Bone marrow (tissue), 2 donors: Measurements from ENCODE around the gene OR8D4.
"Not testable (repeated sequence)": the region's sequence is repeated elsewhere in the genome, so short reads cannot be mapped to it uniquely, and the experiment has no call there.

Experiments used
- DNase-seq, 2 donors: peaks; one replicate each; lab custom pipeline; 2025; lab: John Stamatoyannopoulos, UW

OR8D4 gene

DNA sequence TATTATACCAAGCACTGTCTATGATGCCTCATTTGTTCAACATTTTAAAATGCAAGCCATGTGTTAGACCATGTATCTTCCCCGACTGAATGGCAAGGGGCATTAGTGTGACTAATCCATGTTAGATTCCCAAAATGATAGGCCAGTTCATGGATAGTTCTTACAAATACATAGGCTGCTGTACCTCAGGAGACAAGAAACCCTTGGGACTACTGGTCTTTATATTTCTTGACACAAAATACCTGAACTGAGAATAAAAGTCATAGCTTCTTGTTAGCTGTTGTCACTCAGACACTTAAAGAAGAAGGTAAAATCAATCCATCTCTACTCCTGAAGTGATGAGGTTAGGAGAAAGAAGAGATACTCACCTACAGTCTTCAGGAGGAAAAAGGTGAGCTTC is at the start of gene OR8D4:
Gene OR8D4, plus strand, starts transcription at position 301 of the 400 bp plus-strand sequence. CDS start 4,265 bp downstream, outside the sequence.
- DNase-seq, result no peak

DNA sequence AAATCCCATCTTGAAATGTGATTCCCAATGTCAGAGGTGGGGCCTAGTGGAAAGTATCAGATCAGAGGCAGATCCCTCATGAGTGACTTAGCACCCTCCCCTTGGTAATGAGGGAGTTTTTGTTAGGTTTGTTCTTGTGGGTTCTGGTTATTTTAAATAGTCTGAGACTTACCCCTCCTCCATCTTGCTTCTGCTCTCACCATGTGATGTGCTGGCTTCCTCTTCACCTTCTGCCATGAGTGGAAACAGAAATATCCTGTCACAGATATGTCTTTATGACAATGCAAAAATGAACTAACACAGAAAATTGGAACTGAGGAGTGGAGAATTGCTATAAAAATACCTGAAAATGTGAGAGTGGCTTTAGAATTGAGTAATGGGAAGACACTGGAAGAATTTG is 49.6 kb upstream of the OR8D4 start:
- no peak for DNase-seq

DNA sequence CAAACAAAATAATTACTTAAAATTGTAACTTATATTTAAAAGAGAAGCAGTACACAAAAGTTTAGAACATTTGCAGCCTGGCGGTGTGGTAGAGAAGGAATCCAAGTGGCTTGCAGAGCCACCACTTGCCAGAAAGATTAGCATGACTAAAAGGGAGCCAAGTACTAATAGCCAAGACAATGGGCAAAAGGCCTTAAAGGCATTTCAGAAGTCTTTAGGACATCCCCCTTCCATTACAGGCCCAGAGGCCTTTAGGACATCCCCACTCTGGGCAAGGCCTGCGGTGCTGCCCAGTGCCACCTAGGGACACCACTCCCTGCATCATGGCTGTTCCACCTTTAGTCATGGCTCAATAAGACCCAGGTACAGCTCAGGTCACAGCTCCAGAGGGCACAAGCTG is 48.9 kb upstream of the OR8D4 start:
- DNase-seq, result no peak

DNA sequence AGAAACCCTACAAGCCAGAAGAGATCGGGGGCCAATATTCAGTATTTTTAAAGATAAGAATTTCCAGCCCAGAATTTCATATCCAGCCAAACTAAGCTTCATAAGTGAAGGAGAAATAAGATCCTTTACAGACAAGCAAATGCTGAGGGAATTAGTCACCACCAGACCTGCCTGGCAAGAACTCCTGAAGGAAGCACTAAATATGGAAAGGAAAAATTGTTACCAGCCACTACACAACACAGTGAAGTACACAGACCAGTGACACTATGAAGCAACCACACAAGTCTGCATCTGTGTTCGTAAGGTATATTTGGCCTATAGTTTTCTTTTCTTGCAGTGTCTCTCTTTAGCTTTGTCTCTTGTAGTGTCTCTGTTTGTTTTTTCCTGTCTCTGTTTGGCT is 45.5 kb upstream of the OR8D4 start:
- no peak for DNase-seq

DNA sequence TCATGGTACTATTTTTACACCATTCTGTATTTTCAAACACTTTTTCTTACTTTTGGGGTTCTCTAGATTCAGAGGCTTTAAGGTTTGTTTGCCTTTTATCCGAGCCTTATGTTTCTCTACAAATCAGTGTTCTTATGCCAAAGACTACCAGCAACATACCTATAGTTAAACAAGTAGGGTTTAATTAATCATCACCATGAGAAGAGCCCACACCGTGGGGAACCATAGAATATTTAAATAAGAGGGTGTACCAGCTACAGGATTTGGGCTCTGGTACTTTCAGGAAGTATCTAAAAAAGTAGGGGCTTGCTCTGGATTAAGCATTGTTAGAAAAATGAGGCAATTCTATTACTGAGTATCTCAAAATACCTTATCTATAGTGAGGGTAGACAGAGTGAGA is 42.2 kb upstream of the OR8D4 start:
- DNase-seq, result no peak

DNA sequence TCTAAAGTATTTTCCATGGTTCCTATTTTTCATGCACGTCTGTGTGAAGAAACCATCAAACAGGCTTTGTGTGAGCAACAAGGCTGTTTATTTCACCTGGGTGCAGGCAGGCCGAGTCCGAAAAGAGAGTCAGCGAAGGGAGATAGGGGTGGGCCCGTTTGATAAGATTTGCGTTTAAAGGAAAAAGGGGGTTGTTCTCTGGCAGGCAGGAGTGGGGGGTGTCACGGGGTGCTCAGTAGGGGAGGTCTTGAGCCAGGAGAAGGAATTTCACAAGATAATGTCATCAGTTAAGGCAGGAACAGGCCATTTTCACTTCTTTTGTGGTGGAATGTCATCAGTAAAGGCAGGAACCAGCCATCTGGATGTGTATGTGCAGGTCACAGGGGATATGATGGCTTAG is 36.7 kb upstream of the OR8D4 start:
- not testable (repeated sequence) for DNase-seq

DNA sequence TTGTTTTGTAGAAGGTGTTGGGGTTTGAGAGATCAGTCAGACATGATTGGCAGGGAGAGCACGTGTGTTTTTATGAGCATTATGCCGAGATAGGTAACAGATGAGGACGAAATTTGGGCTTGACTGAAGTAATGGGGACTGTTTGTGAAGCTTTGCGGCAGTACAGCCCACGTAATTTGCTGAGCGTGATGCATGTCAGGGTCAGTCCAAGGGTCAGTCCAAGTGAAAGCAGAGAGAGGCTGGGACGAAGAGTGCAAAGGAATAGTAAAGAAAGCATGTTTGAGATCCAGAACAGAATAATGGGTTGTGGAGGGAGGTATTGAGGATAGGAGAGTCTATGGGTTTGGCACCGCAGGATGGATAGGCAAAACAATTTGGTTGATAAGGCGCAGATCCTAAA is 34.2 kb upstream of the OR8D4 start:
- not testable (repeated sequence) for DNase-seq

DNA sequence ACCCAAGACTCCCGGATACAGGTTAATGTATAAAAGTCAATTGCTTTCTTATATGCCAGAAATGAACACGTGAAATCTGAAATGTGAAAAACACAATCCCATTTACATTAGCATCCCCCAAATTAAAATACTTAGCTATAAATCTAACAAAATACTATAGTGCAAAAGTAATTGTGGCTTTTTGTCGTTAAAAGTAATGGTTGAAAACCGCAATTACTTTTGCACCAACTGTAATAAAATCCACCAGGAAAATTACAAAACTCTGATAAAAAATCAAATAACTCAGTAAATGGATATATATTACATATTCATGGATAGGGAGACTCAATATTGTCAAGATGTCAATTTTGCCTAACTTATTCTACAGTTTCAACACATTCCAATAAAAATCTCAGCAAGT is 21.1 kb upstream of the OR8D4 start:
- DNase-seq, result no peak

DNA sequence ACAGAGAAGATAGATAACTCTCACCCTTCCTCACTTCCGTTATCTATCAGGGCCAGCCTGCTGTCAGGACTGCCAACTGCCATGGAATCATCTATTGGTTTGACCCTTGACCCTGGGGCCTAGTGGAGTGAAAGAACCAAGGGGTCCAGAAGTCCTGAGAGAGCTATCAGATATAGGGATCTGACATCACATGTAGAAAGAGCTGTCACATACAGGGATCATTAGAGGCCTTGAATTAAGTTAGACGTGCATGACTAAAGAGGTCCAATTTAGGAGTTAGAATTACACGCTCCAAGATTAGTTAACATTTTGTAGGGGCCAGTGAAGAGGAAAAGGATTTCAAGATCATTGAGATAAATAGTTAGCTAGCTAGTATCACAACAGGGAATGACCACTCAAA is 16.4 kb upstream of the OR8D4 start, which contains the start of gene TMEM225:
Gene TMEM225, minus strand, starts transcription at position 101 of the 400 bp plus-strand sequence. CDS start 245 bp downstream, outside the sequence.
- no peak for DNase-seq

DNA sequence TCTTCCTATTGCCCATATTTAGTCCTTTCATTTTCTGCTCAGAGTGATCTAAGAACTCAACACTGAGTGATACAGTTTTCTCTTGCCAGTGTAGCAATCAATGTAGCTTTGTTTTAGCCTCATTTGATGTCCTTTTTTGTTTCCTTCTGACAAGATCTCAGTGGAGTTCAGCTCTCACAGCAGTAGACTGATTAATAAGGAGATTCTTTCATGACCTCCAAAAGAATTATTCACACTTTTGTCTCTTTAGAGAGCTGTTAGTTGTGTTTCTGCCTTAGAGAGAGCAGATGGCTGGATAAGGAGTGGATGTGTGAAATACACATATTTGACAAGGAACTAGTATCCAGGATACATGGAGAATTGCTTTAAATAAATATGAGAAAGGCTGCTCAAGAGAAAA is 9.9 kb upstream of the OR8D4 start:
- no peak for DNase-seq

DNA sequence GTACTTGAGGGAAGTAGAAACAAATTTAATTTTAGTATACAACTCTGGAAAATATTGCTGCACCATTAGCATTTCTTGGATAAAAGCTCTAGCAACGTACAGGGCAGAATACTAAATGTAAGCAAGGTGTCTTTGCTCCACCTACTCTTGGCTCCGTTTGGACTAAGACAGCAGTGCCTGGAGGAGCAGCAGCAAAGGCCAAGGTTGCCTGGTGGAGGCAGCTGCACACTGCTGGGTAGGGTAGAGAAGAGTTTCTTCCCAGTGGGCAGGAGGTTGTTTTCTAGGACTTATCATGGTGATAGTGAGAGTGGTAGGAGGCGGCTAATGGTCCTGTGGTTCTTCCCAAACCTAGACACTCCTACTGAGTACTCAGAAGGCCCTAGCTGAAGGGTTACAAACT is 2.2 kb upstream of the OR8D4 start:
- DNase-seq, result no peak

DNA sequence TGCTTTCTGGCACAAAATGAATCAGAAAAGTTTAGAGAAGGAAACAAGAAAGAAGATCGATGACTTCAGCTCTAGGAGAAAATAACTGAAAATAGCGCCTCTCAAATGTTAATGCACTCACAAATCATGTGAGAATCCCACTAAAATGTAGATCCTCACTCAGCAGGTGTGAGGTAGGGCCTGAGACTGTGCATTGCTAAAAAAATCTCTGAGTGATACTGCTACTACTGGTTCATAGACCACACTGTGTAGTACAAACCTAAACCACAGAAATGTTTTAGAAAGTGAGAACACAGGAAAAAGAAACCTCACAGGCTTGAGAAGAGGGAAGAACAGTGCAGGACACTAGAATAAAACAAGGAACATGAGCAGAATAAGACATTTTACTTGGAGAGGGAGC is 2.0 kb downstream of the OR8D4 start:
- no peak for DNase-seq

DNA sequence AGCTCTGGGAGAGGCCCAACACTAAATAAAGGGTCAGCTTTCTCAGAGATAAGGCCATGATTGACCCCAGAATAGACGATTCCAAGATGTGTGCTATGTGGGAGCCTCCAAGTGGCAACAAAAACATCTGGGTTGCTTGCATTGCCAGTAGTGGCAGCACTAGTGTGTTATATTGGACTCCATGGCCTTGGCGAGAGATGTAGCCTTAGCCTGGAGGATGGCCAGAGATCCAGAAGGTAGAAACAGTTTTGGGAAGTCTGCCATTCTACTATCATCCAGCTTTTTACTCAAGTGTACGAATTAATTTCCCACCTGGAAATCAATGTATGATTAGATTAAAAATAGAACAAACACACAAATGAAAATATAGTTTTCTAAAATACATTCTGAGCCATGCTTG is 3.0 kb downstream of the OR8D4 start:
- no peak for DNase-seq

DNA sequence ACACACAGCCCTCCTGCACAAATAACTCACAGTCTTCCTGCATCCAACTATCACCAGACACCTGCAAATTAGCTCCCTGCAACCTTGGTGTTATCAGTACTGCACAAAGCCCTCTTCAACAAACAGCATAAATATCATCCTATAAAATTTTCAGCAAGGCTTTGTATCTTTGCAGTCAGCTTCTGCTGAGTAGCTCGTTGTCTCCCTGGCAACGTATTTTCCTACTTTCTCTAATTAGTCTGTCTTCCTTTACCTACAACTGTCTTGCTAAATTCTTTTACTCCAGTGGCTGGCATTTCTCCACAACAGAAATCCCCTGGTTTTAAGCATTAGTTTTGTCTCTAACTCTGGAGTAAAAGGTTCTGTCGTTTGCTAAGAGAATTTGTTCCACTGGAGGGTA is 3.9 kb downstream of the OR8D4 start:
- DNase-seq, result no peak

DNA sequence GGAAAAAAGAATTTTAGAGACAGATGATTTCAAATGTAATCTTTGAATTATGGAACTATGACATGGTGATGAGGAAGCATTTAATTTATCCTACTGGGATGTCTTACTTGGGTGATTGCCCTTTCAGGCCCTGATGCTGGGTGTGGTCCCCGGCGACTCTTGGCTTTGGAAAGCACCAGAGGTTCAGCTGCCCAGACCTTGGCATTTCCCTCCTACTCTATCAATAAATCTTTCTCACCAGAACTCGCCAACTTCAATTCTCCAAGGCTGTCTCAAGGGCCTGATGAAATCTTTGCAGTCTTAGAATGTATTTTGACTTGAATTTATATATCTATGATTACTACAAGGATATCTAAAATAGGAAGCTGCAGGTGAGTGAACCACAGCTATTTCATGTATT is 19.0 kb downstream of the OR8D4 start:
- DNase-seq, result no peak

DNA sequence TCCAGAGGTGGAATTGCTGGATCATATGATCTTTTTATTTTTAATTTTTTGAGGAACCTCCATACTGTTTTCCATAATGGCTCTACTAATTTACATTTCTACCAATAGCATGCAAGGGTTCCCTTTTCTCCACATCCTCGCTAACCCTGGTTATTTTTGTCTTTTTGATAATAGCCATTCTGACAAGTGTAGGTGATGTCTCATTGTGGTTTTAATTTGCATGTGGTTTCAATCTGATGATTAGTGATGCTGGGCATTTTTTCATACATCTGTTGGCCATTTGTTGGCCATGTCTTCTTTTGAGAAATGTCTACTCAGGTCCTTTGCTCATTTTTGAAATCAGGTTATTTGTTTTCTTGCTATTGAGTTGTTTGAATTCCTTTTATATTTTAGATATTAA is 22.1 kb downstream of the OR8D4 start:
- DNase-seq, result no peak

DNA sequence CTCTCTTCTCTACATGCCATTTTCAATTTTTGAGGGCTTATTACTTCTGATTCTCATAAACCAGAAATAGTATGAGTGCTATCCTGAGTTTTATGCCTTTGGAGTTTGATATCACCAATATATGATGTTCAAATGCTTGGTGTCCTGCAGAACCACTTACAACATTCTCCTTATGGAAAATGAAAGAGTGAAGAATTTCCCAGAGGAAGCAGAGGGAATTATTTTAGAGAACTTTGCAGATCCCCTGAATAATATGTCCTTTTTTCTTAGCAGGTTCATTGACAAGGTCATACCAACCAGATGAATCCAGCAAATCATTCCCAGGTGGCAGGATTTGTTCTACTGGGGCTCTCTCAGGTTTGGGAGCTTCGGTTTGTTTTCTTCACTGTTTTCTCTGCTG is 37.4 kb downstream of the OR8D4 start, which contains the start of gene OR4D5:
Gene OR4D5, plus strand, starts transcription at position 301 of the 400 bp plus-strand sequence. Its CDS starts 0 bp downstream, at position 301.
- DNase-seq, result no peak

DNA sequence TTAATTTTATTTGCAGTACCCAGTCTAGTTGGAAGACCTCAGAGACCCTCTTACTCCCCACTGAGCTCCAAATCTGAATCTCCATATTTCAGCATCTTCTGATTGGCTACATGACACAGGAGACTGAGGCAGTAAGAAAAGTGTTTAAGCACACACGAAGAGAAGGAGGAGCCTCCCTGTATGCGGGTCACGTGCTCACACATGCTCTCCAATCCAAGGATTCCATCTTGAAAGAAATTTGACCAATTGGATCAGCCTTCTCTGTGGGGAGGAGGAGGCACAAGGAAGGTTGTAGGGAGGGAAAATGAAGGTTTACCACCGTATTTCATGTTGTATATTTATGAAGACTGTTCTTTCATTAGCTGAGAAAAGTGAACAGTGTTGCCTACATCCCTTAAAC is 40.4 kb downstream of the OR8D4 start:
- no peak for DNase-seq

DNA sequence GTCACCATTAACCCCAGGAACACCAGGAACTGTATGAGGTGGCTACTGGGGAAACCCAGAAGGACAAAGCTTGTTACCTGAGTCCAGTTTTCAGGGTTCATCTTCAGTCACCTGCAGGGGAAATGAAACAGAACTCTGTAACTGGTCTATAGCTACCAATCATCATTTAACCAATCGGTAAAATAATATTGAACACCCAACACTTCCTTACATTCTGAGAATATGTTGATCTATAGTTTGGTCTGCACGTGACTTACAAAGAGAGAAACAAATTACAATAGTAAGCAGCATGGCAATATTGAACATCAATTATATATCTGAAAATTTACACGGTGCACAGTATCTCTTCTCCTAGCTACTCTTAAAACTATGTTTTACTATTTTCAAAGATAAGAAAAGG is 41.8 kb downstream of the OR8D4 start, which contains the start of gene OR6T1:
Gene OR6T1, minus strand, starts transcription at position 101 of the 400 bp plus-strand sequence. Its CDS starts 0 bp downstream, at position 101.
- DNase-seq, result no peak

DNA sequence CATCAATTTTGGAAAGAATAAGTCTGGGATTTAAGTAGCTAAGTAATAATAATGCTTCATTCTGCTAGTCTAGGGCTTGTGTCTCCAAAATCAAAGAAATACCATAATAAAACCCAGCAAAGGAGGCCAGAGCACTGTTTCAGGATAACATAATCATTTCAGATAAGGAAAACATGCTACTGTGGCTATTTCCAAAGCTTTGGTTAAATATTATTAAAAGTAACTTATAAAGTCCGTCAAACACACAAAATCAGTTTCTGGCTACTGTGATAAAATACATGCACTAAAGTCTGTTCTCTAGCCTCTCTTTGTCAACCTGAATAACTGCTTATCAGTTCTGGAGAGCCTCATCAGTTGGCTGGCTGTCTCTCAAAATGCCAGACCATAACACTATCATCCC is 43.2 kb downstream of the OR8D4 start:
- DNase-seq, result no peak

DNA sequence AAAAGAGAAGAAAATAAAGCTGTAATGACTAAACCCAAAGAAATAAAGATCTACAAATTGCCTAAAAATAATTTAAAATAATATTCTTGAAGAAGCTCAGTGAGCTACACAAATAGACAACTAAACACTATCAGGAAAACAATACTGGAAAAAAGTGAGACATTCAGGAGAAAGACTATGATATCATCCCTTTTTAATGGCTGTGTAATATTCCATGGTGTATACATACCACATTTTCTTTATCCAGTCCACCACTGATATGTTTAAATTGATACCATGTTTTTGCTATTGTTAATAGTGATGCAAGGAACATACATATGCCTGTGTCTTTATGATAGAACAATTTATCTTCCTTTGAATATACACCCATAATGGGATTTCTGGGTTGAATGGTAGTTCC is 54.8 kb downstream of the OR8D4 start:
- no peak for DNase-seq
